ENCODE data around the gene OR6C74. TPM values are rescaled to one million over a fixed set of nuclear protein-coding genes. Genes with fewer than 3 reads are reported as not detected.

The OR6C74 gene
- total RNA-seq = not detected

- H3K36me3 ChIP-seq = no peaks in the 10 kb centered on the region
- no peak within 1 kb of the TSS for H3K4me3 ChIP-seq
These were observed at the start of gene OR6C74 for GRCh38 chr12:55244309-55244708. OR6C74 (plus strand) TSS chr12:55244609; CDS start chr12:55247288, 2,679 bp downstream.

GRCh38 chr12:55220725-55221124 is 23.7 kb upstream of the OR6C74 start, which contains the start of gene OR10A7:
OR10A7 (plus strand) TSS chr12:55221025; CDS start chr12:55221025, 0 bp downstream.
- Histone ChIP-seq H3K27ac (no peak within 1 kb of the TSS), H3K4me3 (no peak within 1 kb of the TSS), H3K27me3 (no peaks in the 10 kb centered on the region), H3K9me3 (no peaks in the 10 kb centered on the region), H3K36me3 (no peaks in the 10 kb centered on the region), H3K4me1 (no peaks in the 10 kb centered on the region)
- 71 to 76% methylated on average over 1 to 2 of the region's 2 CpGs for WGBS, 2 donors (ENCODE audit: low coverage in 1 of 2)
- no peak for ATAC-seq
- TF ChIP-seq POLR2AphosphoS5 (IDR thresholded peaks at IDR 0.05) = no peak
- TF ChIP-seq EP300 (IDR thresholded peaks at IDR 0.05) = no peak
- TF ChIP-seq POLR2A (IDR thresholded peaks at IDR 0.05) = no peak

More at GRCh38 chr12:55244309-55244708, at the start of gene OR6C74:
- no peak within 1 kb of the TSS for H3K27ac ChIP-seq
- TF ChIP-seq POLR2A (IDR thresholded peaks at IDR 0.05) = no peak
- TF ChIP-seq EP300 (IDR thresholded peaks at IDR 0.05) = no peak
- no peak for TF ChIP-seq CTCF (IDR thresholded peaks at IDR 0.05)
- TF ChIP-seq POLR2AphosphoS5 (IDR thresholded peaks at IDR 0.05) = no peak
- H3K4me1 ChIP-seq = no peaks in the 10 kb centered on the region
- 26 to 56% methylated on average over 3 of the region's 3 CpGs for WGBS, 2 donors (ENCODE audit: low coverage in 1 of 2)
- H3K9me3 ChIP-seq = no peaks in the 10 kb centered on the region
- H3K27me3 ChIP-seq = no peaks in the 10 kb centered on the region
- no peak for ATAC-seq

- no peak for ATAC-seq
- 43 to 58% methylated on average over 1 of the region's 1 CpG for WGBS, 2 donors (ENCODE audit: low coverage in 1 of 2)
- Histone ChIP-seq H3K9me3 (no peaks in the 10 kb centered on the region), H3K27me3 (no peaks in the 10 kb centered on the region), H3K27ac (no peak overlapping the region), H3K4me1 (no peaks in the 10 kb centered on the region), H3K4me3 (no peak overlapping the region), H3K36me3 (no peaks in the 10 kb centered on the region)
- TF ChIP-seq POLR2AphosphoS5 (IDR thresholded peaks at IDR 0.05) (no peak), CTCF (IDR thresholded peaks at IDR 0.05) (no peak)
These were observed 17.9 kb upstream of the OR6C74 start for GRCh38 chr12:55226523-55226922.

GRCh38 chr12:55227643-55228042 is 16.8 kb upstream of the OR6C74 start:
- no peak for ATAC-seq
- 34 to 68% methylated on average over 3 of the region's 3 CpGs for WGBS, 2 donors (ENCODE audit: low coverage in 1 of 2)
- no peaks in the 10 kb centered on the region for H3K36me3 ChIP-seq
- no peak overlapping the region for H3K4me3 ChIP-seq
- H3K4me1 ChIP-seq = no peaks in the 10 kb centered on the region
- H3K27ac ChIP-seq = no peak overlapping the region
- no peak for TF ChIP-seq CTCF (IDR thresholded peaks at IDR 0.05)
- no peak for TF ChIP-seq POLR2A (IDR thresholded peaks at IDR 0.05)
- TF ChIP-seq POLR2AphosphoS5 (IDR thresholded peaks at IDR 0.05) = no peak
- TF ChIP-seq EP300 (IDR thresholded peaks at IDR 0.05) = no peak
- H3K9me3 ChIP-seq = no peaks in the 10 kb centered on the region
- H3K27me3 ChIP-seq = no peaks in the 10 kb centered on the region

GRCh38 chr12:55246159-55246558 is 1.8 kb downstream of the OR6C74 start:
- H3K27me3 ChIP-seq = no peaks in the 10 kb centered on the region
- H3K9me3 ChIP-seq = no peaks in the 10 kb centered on the region
- H3K4me1 ChIP-seq = no peaks in the 10 kb centered on the region
- 57 to 63% methylated on average over 1 of the region's 1 CpG for WGBS, 2 donors (ENCODE audit: low coverage in 1 of 2)
- no peak overlapping the region for H3K4me3 ChIP-seq
- no peaks in the 10 kb centered on the region for H3K36me3 ChIP-seq
- TF ChIP-seq POLR2AphosphoS5 (IDR thresholded peaks at IDR 0.05) = no peak
- H3K27ac ChIP-seq = no peak overlapping the region
- ATAC-seq = no peak

GRCh38 chr12:55250944-55251343 is 6.5 kb downstream of the OR6C74 start:
- Histone ChIP-seq H3K27ac (no peak overlapping the region), H3K4me1 (no peaks in the 10 kb centered on the region), H3K4me3 (no peak overlapping the region), H3K9me3 (no peaks in the 10 kb centered on the region), H3K36me3 (no peaks in the 10 kb centered on the region), H3K27me3 (no peaks in the 10 kb centered on the region)
- no peak for ATAC-seq
- TF ChIP-seq EP300 (IDR thresholded peaks at IDR 0.05) (no peak), POLR2A (IDR thresholded peaks at IDR 0.05) (no peak), POLR2AphosphoS5 (IDR thresholded peaks at IDR 0.05) (no peak), CTCF (IDR thresholded peaks at IDR 0.05) (no peak)
- WGBS, 2 donors (ENCODE audit: low coverage in 1 of 2) = 46 to 68% methylated on average over 3 of the region's 3 CpGs
